SK-N-DZ (cell line): ENCODE results near the gene TK2. TPM values are rescaled to one million over a fixed set of nuclear protein-coding genes. Genes with fewer than 3 reads are reported as not detected.
"Not testable (repeated sequence)": the region's sequence is repeated elsewhere in the genome, so short reads cannot be mapped to it uniquely, and the experiment has no call there.

ENCODE experiments used
- DNase-seq: peaks from one replicate; pipeline ENCODE4 v3.0.0-alpha.2; 2015; ENCODE audit warnings: low spot score
- polyA plus RNA-seq, 2 experiments: library from polyadenylated mRNA; depleted of rRNA; stranded (reverse); fragments of >200 nt; gene quantifications; 2 replicates each; pipeline ENCODE4 v1.2.3, GENCODE V29; 2014

The TK2 gene
- 9.3 and 10.9 TPM in 2 replicates for polyA plus RNA-seq (2014; cell fraction: cytosol; rRNA removed)
- polyA plus RNA-seq (2014; cell fraction: nucleus; rRNA removed): 26.9 and 35.9 TPM in 2 replicates

GRCh38 chr16:66549284-66550131 is at the start of gene TK2:
Gene TK2, minus strand, starts transcription at chr16:66550122. Its CDS starts 61 bp downstream, at chr16:66550061.
- peak; percentile 71 for DNase-seq

- no peak for DNase-seq
These were observed 48.2 kb upstream of the TK2 start for GRCh38 chr16:66598111-66598510.

- no peak for DNase-seq
These were observed 47.3 kb upstream of the TK2 start for GRCh38 chr16:66596986-66597848.

- not testable (repeated sequence) for DNase-seq
These were observed 46.6 kb upstream of the TK2 start for GRCh38 chr16:66596559-66596958.

- no peak for DNase-seq
These were observed 44.8 kb upstream of the TK2 start for GRCh38 chr16:66594739-66595138.

- DNase-seq: no peak
These were observed 42.9 kb upstream of the TK2 start for GRCh38 chr16:66592814-66593213.

GRCh38 chr16:66592241-66592640 is 42.3 kb upstream of the TK2 start:
- DNase-seq: no peak

- no peak for DNase-seq
These were observed 41.1 kb upstream of the TK2 start for GRCh38 chr16:66591018-66591417.

GRCh38 chr16:66590322-66590721 is 40.4 kb upstream of the TK2 start:
- DNase-seq: no peak

- DNase-seq: no peak
These were observed 39.2 kb upstream of the TK2 start for GRCh38 chr16:66588981-66589713.

- no peak for DNase-seq
These were observed 38.1 kb upstream of the TK2 start for GRCh38 chr16:66587881-66588600.

- no peak for DNase-seq
These were observed 35.7 kb upstream of the TK2 start for GRCh38 chr16:66585481-66586239.

GRCh38 chr16:66581246-66581952 is 31.5 kb upstream of the TK2 start:
- no peak for DNase-seq

- no peak for DNase-seq
These were observed 30.8 kb upstream of the TK2 start for GRCh38 chr16:66580605-66581209.

GRCh38 chr16:66578651-66579531 is 29.0 kb upstream of the TK2 start, which contains the start of gene CMTM2:
Gene CMTM2, plus strand, starts transcription at chr16:66579463. Its CDS starts 145 bp downstream, at chr16:66579608.
- no peak for DNase-seq

GRCh38 chr16:66576296-66576695 is 26.4 kb upstream of the TK2 start:
- no peak for DNase-seq

- DNase-seq: no peak
These were observed 25.1 kb upstream of the TK2 start for GRCh38 chr16:66575060-66575459.

GRCh38 chr16:66574531-66574930 is 24.6 kb upstream of the TK2 start:
- no peak for DNase-seq
